Endothelial cell of umbilical vein (primary cell): ENCODE results near the gene RPS6KA4. TPM values are rescaled to one million over a fixed set of nuclear protein-coding genes. Genes with fewer than 3 reads are reported as not detected.

Experiments
- BruUV-seq: library from RNA; stranded (reverse); fragments of 400-500 nt; replicated peaks from 2 replicates; lab custom pipeline; 2021; lab: Mats Ljungman, UMichigan
- CTCF ChIA-PET: fragments of 300-600, 350-600 bp; sonication (Branson Sonifier 250); formaldehyde crosslinking; loops from one replicate; lab custom pipeline; 2021; ENCODE audit warnings: antibody characterized with exemption, inconsistent platforms; lab: Charles Lee
- POLR2A ChIA-PET: fragments of 300-600, 350-600 bp; sonication (Branson Sonifier 250); formaldehyde crosslinking; loops from one replicate; lab custom pipeline; 2021; ENCODE audit warnings: antibody characterized with exemption, inconsistent platforms; lab: Charles Lee
- DNase-seq: peaks from one replicate; pipeline ENCODE4 v3.0.0-alpha.2; 2011; ENCODE audit warnings: low read depth, low spot score
- FAIRE-seq: peaks from 2 replicates; lab custom pipeline; 2011; peaks lifted over from hg19 to GRCh38; lab: Jason Lieb, UNC
- H2AFZ ChIP-seq: 2 replicates; pipeline ENCODE4 v1.6.0; 2012; ENCODE audit warnings: low read depth, low read length, control low read depth, inconsistent platforms
- H3K27ac ChIP-seq: 2 replicates; pipeline ENCODE4 v1.5.1; 2011; ENCODE audit warnings: low read depth, mild to moderate bottlenecking, control low read depth, low read length, moderate library complexity; ENCODE audit not compliant: insufficient read depth
- H3K27me3 ChIP-seq, 2 experiments: 2 replicates each; pipeline versions ENCODE4 v1.6.0 to v1.6.1; 2011; ENCODE audit warnings: low read length in 2 of 2, mixed read lengths in 1 of 2; ENCODE audit not compliant: control insufficient read depth in 2 of 2, insufficient read depth in 2 of 2
- H3K36me3 ChIP-seq, 2 experiments: 2 replicates in 1 of 2; 3 replicates in 1 of 2; pipeline ENCODE4 v1.5.1; 2011; ENCODE audit warnings: low read length in 2 of 2, mild to moderate bottlenecking in 1 of 2, moderate library complexity in 1 of 2; ENCODE audit not compliant: control insufficient read depth in 2 of 2, insufficient read depth in 2 of 2; ENCODE audit errors: extremely low read depth in 1 of 2
- H3K4me1 ChIP-seq: 3 replicates; pipeline ENCODE4 v1.5.1; 2011; ENCODE audit warnings: mild to moderate bottlenecking, low read length; ENCODE audit not compliant: control insufficient read depth, insufficient read depth; ENCODE audit errors: extremely low read depth
- H3K4me2 ChIP-seq: 2 replicates; pipeline ENCODE4 v1.6.1; 2011; ENCODE audit warnings: low read length, control low read depth, mixed read lengths; ENCODE audit not compliant: insufficient read depth
- H3K4me3 ChIP-seq, 3 experiments: fragments of 200-600 bp in 1 of 3; sonication (generic), shearing (Covaris generic) in 1 of 3; replicated peaks in 1 of 3; 2 replicates each; pipeline ENCODE4 v1.5.1; 2011 to 2016; ENCODE audit warnings: control low read depth in 3 of 3, low read length in 3 of 3, mild to moderate bottlenecking in 2 of 3, inconsistent platforms in 1 of 3, low read depth in 1 of 3, moderate library complexity in 1 of 3; ENCODE audit not compliant: insufficient read depth in 1 of 3
- H3K79me2 ChIP-seq: 2 replicates; pipeline ENCODE4 v1.6.0; 2012; ENCODE audit warnings: low read length, inconsistent platforms; ENCODE audit not compliant: control insufficient read depth, insufficient read depth
- H3K9ac ChIP-seq: replicated peaks from 2 replicates; pipeline ENCODE3; 2011; ENCODE audit warnings: low read length, control low read depth; ENCODE audit not compliant: insufficient read depth; ENCODE audit errors: extremely low read depth
- H3K9me1 ChIP-seq: replicated peaks from 3 replicates; pipeline ENCODE4 v1.6.0; 2011; ENCODE audit warnings: mild to moderate bottlenecking, low read length; ENCODE audit not compliant: control insufficient read depth, insufficient read depth; ENCODE audit errors: extremely low read depth
- H3K9me3 ChIP-seq: replicated peaks from 2 replicates; pipeline ENCODE4 v1.5.1; 2012; ENCODE audit warnings: low read length, inconsistent platforms; ENCODE audit not compliant: control insufficient read depth, insufficient read depth
- H4K20me1 ChIP-seq: replicated peaks from 2 replicates; pipeline ENCODE3; 2011; ENCODE audit warnings: mild to moderate bottlenecking, low read length; ENCODE audit not compliant: control insufficient read depth, insufficient read depth; ENCODE audit errors: extremely low read depth
- EZH2 ChIP-seq: IDR thresholded peaks from 2 replicates; pipeline ENCODE4 v1.6.1; 2012; ENCODE audit warnings: borderline replicate concordance, low read depth, mild to moderate bottlenecking, moderate library complexity, low read length, inconsistent platforms; ENCODE audit not compliant: severe bottlenecking
- FOS ChIP-seq: IDR thresholded peaks from 2 replicates; pipeline ENCODE4 v1.6.1; 2011; ENCODE audit warnings: mild to moderate bottlenecking, low read length, moderate library complexity, borderline replicate concordance; ENCODE audit not compliant: insufficient read depth
- GATA2 ChIP-seq: IDR thresholded peaks from 2 replicates; pipeline ENCODE4 v1.7.0; 2011; ENCODE audit warnings: low read depth, mild to moderate bottlenecking, moderate library complexity, mixed read lengths, low read length; ENCODE audit not compliant: insufficient read length, insufficient read depth
- JUN ChIP-seq: IDR thresholded peaks from 2 replicates; pipeline ENCODE4 v1.6.1; 2011; ENCODE audit warnings: borderline replicate concordance, low read depth; ENCODE audit not compliant: insufficient read length, insufficient read depth
- MYC ChIP-seq: IDR thresholded peaks from one replicate; pipeline ENCODE4 v1.6.1; 2011; ENCODE audit warnings: mild to moderate bottlenecking, low read depth, low read length
- POLR2A ChIP-seq: IDR thresholded peaks from 2 replicates; pipeline ENCODE4 v1.6.1; 2012; ENCODE audit warnings: low read depth, mild to moderate bottlenecking, control low read depth, low read length
- POLR2AphosphoS5 ChIP-seq: IDR thresholded peaks from 2 replicates; pipeline ENCODE4 v1.6.1; 2012; ENCODE audit warnings: low read depth, mild to moderate bottlenecking, control low read depth, low read length, moderate library complexity; ENCODE audit not compliant: insufficient read depth
- dilution Hi-C: fragments of 300-500 bp; cut with MboI; formaldehyde crosslinking; loops from one replicate; pipeline ENCODE4 v1.15.0; 2019; ENCODE audit warnings: low sequenced_read_pairs; ENCODE audit not compliant: extremely low pct_ligation_motif_present
- intact Hi-C: fragments of 100-400 bp; cut with micrococcal nuclease; formaldehyde crosslinking; loops from one replicate; pipeline ENCODE4 v1.10.0; 2022
- polyA plus RNA-seq, 4 experiments: library from polyadenylated mRNA; depleted of rRNA in 3 of 4; stranded (reverse) in 3 of 4; unstranded in 1 of 4; fragments of >200 nt; gene quantifications; 2 replicates each; pipeline versions ENCODE4 v1.2.1 to v1.2.3, GENCODE V29; 2011 to 2012; ENCODE audit warnings: missing spikeins in 1 of 4
- total RNA-seq: library from RNA; stranded (reverse); gene quantifications from 2 replicates; pipeline ENCODE4 v1.2.3, GENCODE V29; 2021

The RPS6KA4 gene
- total and polyA plus RNA-seq, 2 donors (not counting 3 experiments of a cell fraction or from before 2014, with no cell fraction given), result 26.5 to 44.1 TPM

GRCh38 chr11:64347193-64347867 is 11.6 kb upstream of the RPS6KA4 start:
- CTCF ChIA-PET, result interaction anchor here (7.0 kb wide), 1 partner anchor 9 kb away, joined by 107 read pairs; no protein-coding TSS in a partner anchor
- Histone ChIP-seq H3K9ac (no peak overlapping the region), H3K4me3 (no peak overlapping the region), H3K79me2 (no peaks in the 10 kb centered on the region), H3K27ac (no peak overlapping the region), H3K36me3 (no peaks in the 10 kb centered on the region), H3K27me3 (no peaks in the 10 kb centered on the region), H3K9me1 (no peaks in the 10 kb centered on the region), H2AFZ (no peak overlapping the region), H3K4me1 (no peaks in the 10 kb centered on the region), H4K20me1 (no peaks in the 10 kb centered on the region), H3K4me2 (no peak overlapping the region), H3K9me3 (no peaks in the 10 kb centered on the region)
- no TSS peak for BruUV-seq
- TF ChIP-seq POLR2A (no peak), EZH2 (no peak), JUN (no peak)
- POLR2A ChIA-PET, result no interaction called here
- DNase-seq (no peak), FAIRE-seq (no peak)
- dilution Hi-C loops (no loop called here), intact Hi-C loops (no loop called here)

GRCh38 chr11:64348383-64349024 is 10.5 kb upstream of the RPS6KA4 start:
- Histone ChIP-seq H3K4me3 (no peak overlapping the region), H3K4me1 (no peaks in the 10 kb centered on the region), H3K79me2 (no peaks in the 10 kb centered on the region), H3K9me1 (no peaks in the 10 kb centered on the region), H3K36me3 (no peaks in the 10 kb centered on the region), H3K9me3 (no peaks in the 10 kb centered on the region), H3K4me2 (no peak overlapping the region), H3K27me3 (no peaks in the 10 kb centered on the region), H3K27ac (no peak overlapping the region), H4K20me1 (no peaks in the 10 kb centered on the region), H2AFZ (no peak overlapping the region), H3K9ac (no peak overlapping the region)
- CTCF ChIA-PET, result interaction anchor here (0.7 to 1.5 kb wide), 2 partner anchors 17 to 31 kb away, joined by 4 to 7 read pairs; partner anchors contain the start of gene PRDX5
- BruUV-seq, result no TSS peak
- dilution Hi-C loops (no loop called here), intact Hi-C loops (no loop called here)
- TF ChIP-seq MYC (no peak), POLR2AphosphoS5 (no peak), GATA2 (no peak), POLR2A (no peak), JUN (no peak), FOS (no peak), EZH2 (no peak)
- FAIRE-seq, result no peak
- POLR2A ChIA-PET, result no interaction called here
- DNase-seq, result no peak
